GM12801 (cell line): ENCODE measurements around the gene CRYBG3.

Source experiments
- TF ChIP-seq, protein P1 (sequence below): IDR thresholded peaks from one replicate; pipeline ENCODE4 v1.5.1; 2011; ENCODE audit warnings: control low read depth; ENCODE audit not compliant: insufficient read length; ENCODE audit errors: extremely low read depth

CRYBG3 gene

DNA sequence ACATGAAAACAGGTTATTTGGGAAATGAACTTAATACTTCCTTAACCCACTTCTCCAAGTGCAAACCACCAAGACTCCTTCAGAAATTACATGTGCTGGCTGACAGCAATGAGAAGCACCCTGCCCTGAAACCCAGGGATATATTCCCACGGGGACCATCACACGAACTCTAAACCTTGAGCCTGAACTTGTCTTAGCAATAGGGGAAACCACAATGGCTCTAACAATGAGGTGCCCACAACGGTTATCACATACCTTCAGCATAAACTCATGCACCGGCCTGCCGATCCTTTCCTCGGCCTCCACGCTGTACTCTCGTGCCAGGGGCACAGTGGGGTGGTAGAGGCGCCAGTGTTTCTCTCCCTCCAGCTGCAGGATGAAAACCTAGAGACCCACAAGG lies 137.0 kb downstream of the CRYBG3 start:
- TF ChIP-seq, protein P1, sequence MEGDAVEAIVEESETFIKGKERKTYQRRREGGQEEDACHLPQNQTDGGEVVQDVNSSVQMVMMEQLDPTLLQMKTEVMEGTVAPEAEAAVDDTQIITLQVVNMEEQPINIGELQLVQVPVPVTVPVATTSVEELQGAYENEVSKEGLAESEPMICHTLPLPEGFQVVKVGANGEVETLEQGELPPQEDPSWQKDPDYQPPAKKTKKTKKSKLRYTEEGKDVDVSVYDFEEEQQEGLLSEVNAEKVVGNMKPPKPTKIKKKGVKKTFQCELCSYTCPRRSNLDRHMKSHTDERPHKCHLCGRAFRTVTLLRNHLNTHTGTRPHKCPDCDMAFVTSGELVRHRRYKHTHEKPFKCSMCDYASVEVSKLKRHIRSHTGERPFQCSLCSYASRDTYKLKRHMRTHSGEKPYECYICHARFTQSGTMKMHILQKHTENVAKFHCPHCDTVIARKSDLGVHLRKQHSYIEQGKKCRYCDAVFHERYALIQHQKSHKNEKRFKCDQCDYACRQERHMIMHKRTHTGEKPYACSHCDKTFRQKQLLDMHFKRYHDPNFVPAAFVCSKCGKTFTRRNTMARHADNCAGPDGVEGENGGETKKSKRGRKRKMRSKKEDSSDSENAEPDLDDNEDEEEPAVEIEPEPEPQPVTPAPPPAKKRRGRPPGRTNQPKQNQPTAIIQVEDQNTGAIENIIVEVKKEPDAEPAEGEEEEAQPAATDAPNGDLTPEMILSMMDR = no peak

DNA sequence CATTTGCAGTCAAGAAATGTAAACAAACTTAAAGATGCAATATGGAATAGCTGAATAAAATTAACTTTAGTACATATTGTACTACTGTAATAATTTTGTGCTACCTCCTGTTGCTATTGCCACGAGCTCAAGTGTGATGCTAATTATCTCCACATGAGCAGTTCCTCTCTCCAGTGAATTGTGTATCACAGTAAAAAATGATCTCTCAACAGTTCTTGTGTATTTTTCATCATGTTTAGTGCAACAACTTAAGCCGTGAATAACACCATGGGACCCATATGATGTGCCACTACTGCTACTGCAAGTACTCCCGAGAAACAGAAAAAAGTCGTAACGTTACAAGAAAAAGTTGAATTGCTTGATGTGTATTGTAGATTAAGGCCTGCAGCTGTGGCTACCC lies 138.1 kb downstream of the CRYBG3 start:
- TF ChIP-seq, protein P1 = no peak

DNA sequence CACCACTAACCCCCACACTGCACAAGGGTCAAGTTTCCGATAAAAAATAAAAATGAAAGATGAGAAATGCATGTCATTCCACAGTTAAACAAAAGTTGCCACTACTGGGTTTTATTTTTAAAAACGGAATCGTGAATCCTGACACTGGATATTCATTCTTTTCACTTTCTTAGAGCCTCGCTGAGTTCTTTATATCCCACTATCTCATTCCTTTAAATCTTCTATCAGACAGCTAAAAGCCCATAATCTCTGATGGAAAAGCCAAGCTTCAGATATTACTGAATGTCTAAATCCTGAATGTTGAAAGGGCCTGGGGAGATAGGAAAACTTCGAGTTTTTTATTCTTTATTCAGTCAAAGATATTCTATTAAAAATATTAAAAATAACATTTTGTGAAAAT lies 138.7 kb downstream of the CRYBG3 start:
- TF ChIP-seq, protein P1 = no peak

DNA sequence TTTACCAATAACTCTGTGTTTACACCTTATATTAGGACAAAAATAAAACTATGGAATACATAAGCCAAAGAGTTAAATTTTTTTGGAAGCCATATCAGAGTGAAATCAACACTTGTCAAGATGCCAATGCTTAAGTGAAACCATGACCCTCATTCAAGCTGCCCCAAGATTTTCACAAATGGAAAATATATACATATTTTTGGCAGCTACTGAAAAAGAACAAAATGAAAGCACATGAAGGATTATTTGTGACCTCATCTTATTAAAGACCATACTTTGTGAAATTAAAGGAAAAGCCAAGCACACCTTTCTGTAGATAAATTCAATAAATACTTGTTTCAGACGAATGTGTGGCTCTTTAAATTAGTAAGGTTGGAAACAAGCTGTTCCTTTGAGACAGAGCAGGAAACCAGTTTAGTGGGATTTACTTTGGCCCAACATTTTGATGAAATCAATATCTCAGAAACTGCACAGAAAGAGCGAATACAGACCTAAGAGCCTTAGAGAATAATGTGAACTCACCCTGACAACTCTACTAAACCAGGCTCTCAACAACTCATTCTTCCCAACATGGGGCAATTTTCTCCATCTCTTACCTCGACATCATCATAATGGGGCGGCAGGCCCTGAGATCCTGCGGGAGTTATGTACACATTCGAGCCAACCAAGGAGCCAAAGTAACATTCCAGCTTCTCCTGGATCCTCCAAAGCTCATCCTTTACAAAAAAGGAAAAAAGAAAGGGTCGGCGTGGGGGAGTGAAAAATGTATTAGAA lies 139.4 kb downstream of the CRYBG3 start:
- TF ChIP-seq, protein P1 = no peak

DNA sequence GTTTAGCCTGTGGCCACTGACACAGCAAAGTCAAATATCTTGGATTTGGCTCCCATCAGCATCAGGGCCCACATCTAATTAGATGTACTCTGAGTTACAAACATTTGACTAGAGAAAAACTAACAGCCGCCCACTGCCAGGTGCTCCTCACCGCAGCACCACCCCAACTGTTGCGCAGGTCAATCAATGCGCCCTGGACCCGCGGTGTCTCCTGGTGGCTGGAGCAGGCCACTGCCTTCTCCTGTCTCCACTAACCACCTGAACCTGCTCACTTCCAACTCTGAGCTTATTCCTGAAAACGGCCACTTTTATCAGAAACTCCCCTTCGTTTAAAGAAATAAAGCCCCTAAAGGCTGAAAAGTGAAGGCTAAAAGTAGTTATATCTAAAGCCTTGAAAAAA lies 146.2 kb downstream of the CRYBG3 start:
- TF ChIP-seq, protein P1 = no peak

DNA sequence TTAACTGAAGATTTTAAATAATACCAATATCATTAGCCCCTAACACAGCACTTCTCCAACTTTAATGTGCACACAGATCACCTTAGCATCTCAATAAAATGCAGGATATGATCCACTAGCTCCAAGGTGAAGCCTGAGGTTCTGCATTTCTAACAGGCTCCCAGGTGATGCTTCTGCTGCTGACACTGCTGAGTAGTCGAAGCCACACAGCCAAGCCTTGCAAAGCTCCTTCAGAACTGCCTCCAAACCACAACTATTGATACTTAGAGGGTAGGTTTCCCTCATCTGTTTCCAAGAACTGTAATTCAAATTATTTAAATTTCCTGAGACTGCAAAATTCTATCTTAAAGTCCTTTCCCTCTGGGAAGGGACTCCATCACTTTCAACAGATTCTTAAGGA lies 146.6 kb downstream of the CRYBG3 start:
- TF ChIP-seq, protein P1 = no peak

DNA sequence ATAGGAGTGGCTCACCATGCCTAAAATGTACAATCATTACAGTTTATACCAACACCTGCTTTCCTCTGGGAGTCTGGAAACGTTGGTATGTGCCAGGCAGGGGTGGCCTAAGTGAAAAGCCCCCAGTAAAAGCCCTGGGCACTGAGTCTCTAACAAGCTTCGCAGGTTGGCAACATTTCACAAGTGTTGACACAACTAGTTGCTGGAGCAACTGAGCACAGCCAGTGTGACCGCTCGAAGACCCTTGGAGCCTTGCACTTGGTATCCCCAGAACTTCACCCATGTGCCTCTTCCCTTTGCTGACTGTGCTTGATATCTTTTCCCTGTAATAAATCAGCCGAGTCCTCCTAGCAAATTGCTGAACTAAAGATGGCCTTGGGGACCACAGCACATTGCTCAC lies 147.7 kb downstream of the CRYBG3 start:
- TF ChIP-seq, protein P1 = no peak
